Right ventricle myocardium inferior (tissue), 1 donor: ENCODE data around the gene SMYD3. TPM values are rescaled to one million over a fixed set of nuclear protein-coding genes. Genes with fewer than 3 reads are reported as not detected.

Experiments used
- ATAC-seq: fragments of 200-7000 bp; cut with Tn5 transposase; one replicate; pipeline ENCODE4 v1.9.1; 2020; ENCODE audit warnings: mild to moderate bottlenecking, moderate library complexity
- DNase-seq: peaks from one replicate; pipeline ENCODE4 v3.0.0; 2021; ENCODE audit errors: missing footprints
- intact Hi-C: fragments of 100-400 bp; cut with DNase I; formaldehyde crosslinking; loops from one replicate; pipeline ENCODE4 v1.11.0; 2022
- total RNA-seq: library from RNA; stranded (reverse); fragmentation: NEBNext Ultra II Directional; extraction: Animal tissue kit (Norgen Biotek cat#: 25700); gene quantifications from one replicate; pipeline ENCODE4 v1.2.1, GENCODE V29; 2021
- donor health status: DM: no; HTN: yes; CAD: no; lungs with severe emphysema.

SMYD3 gene
- total RNA-seq, 1 donor from 2014 or later: 8.8 TPM

DNA sequence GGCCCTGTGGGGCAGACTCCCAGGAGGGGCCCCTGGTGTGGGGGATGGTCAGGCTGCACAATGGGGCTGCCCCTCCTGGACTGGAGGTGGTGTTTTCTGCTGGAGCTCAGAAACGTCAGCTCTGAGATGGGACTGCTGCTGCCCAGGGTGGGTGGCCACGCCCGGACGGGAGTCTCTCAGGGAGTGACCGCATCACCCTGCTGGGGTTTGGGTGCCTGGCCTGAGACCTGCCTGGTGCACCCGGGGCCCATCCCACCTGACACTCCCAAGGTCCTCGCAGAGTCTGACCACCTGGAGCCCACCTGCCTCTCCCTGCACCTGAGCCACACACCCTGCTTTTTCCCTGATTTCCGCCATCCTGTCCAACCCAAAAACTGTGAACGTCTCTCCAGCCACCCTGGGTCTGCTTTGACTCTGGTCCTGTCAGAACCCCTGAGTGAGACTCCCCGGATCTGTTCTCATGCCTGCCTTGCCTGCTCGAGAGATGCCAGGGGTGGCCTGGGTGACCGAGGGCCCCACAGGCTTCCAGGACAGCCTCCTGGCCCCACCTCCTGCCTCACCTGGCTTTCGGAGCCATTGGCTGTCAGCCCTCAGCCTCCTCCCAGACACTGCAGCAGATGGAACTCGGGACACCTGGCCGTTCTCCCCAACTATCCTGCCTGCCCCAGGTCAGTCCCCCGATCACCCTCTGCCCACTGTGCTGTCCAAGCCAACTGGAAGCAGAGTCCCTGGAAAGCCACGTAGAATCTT lies 11.6 kb upstream of the SMYD3 start:
- intact Hi-C loops: no loop called here
- DNase-seq (no peak), ATAC-seq (no peak)

DNA sequence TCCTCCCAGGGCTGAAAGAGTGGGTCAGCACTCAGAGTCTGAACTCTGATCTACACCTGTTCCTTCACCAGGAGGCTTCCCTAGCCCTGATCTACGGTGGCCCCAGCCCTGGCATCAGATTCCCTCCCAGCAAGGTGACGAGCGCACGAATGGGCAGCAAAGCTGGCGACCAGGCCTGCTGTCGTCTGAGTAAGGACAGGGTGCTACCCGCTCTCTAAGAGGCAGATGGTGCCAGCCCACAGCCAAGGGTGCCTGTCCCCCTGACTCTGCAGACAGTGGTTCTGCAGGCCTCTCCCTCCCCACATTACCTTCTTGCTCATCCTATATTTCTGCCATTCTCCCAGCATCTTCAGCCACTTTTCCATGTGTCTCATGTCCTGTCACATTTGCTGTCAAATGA lies 10.3 kb upstream of the SMYD3 start:
- DNase-seq: no peak
- intact Hi-C loops: no loop called here
- no peak for ATAC-seq

DNA sequence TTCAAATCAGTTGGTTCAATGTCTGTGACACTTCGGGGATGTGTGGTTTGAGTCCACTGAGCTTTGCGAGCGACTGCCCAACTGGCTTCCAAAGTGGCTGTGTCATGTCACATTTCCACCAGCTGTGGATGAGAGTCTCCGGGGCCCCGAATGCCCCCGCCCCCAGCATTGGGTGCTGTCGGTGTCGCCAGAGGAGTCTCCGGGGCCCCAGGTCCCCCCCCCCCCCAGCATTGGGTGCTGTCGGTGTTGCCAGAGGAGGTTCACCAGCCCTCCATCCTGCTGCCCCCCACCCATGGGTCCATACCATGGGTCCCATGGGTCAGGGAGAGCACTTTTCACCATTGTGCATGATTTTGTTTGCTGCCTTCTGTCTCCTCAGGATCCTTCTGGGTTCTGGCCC lies 9.0 kb upstream of the SMYD3 start:
- DNase-seq (no peak), ATAC-seq (no peak)
- intact Hi-C loops: no loop called here

GRCh38 chr1:246515390-246516005 lies 8.4 kb upstream of the SMYD3 start:
- intact Hi-C loops: no loop called here
- ATAC-seq (no peak), DNase-seq (no peak)

GRCh38 chr1:246513619-246514343 lies 6.7 kb upstream of the SMYD3 start:
- intact Hi-C loops: no loop called here
- ATAC-seq (no peak), DNase-seq (no peak)

DNA sequence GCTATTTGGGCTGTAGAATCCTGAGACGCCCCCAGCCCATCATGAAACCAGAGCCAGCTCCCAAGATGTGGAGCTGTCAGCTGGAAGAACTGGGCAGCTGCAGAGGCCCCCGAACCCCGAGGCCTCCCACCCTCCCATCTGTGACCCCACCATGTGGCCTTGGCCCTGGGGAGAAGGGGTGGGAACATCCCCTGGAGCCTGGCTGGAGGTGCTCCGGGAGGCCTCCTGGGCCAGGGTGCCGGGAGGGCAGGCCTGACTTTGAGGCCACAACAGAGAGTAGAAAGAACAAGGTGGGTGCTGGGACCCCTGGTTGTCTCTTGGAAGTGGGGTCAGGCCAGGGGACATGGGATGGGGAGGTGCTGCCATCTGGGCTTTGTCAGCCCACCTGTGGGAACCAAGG lies 6.0 kb upstream of the SMYD3 start:
- DNase-seq (no peak), ATAC-seq (no peak)
- intact Hi-C loops: no loop called here

GRCh38 chr1:246512635-246513034 lies 5.6 kb upstream of the SMYD3 start:
- no peak for DNase-seq
- intact Hi-C loops: no loop called here
- no peak for ATAC-seq

DNA sequence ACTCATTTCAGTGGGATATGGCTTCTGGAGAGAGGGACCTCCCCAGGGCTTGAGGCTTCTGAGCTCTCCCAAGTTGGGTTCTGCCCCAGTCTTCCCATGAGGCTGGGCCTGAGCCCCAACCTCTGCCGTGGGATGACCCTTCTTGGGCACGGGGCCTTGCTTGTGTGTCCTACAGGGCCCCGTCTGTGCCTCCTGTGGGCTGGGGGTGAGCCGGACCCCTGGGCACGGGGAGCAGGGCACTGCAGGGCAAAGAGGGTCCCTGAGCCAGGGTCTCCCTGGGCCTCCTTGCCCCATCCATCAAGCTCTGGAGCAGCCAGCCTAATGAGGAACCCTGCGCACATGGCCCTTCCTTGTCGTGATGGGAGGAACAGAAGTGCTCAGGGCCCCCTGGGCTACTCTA lies 5.2 kb upstream of the SMYD3 start:
- ATAC-seq (no peak), DNase-seq (no peak)
- intact Hi-C loops: no loop called here

DNA sequence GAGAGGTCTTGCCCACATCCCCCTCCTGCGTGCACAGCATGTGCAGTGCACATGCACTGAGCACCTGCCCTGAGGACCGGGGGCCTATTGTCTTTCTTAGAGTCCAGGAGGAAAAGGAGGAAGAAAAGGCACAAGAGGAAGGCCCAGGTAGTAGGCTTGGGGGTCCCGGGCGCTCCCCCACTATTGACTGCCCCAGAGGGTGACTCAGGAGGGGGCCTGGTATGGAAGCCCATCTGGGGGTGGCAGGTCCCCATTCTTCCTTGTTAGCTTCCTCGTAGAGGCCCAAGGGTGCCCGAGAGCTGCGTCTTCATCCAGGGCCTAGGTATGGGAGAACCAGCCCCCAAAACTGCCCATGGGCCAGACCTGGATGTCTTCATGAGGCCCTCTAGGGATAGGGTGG lies 4.1 kb upstream of the SMYD3 start:
- DNase-seq: no peak
- no peak for ATAC-seq
- intact Hi-C loops: no loop called here

DNA sequence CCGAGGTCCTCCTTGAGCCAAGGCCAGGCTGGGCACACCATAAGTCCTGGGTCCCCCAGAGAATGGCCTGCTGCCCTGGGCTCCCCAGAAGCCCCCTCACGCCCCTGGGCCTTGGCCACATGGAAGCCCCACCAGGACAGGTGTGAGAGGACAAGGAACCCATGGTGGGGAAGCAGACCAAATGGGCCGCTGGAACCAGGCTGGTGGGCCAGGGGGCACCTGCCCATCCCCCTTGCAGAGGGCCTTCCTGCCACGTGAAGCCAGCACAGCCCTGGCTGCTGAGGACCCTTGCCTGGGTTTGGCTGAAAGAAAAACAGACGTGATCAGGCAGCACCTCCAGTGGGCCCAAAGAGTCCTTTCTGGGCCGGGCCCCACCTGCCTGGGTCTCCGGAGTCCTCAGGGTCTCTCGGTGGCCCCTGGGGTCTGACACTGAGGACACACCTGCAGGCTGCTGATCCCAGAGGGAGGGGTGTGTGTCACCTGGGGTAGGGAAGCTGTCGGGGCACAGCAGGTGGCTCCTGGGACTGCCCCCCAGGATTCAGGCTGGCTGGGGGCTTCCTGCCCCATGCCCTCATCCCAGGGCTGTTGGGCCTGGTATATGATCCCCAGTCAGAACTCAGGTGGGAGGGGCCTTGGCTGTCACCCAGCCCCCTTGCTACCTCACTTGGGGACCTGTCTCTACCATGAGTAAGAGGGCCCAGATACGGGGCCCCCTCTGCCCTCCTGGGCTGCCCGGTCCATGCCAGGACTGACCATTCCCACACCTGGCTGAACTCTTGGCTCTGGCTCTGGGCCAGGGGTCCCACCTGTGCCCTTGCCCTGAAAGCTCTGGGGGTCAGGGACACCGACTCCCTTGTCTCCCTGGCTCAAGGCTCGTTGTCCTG lies 3.3 kb upstream of the SMYD3 start:
- intact Hi-C loops: no loop called here
- ATAC-seq: no peak
- no peak for DNase-seq

GRCh38 chr1:246508897-246509688 lies 2.0 kb upstream of the SMYD3 start:
- ATAC-seq: no peak
- intact Hi-C loops: loop anchor here (5.0 kb wide), 1 partner anchor 243 kb away; no protein-coding TSS in a partner anchor

GRCh38 chr1:246506367-246506673 lies 759 bp downstream of the SMYD3 start:
- ATAC-seq: peak; percentile 4
- intact Hi-C loops: loop anchor here (5.0 kb wide), 1 partner anchor 246 kb away; no protein-coding TSS in a partner anchor

More at GRCh38 chr1:246508897-246509688, 2.0 kb upstream of the SMYD3 start:
- no peak for DNase-seq

DNA sequence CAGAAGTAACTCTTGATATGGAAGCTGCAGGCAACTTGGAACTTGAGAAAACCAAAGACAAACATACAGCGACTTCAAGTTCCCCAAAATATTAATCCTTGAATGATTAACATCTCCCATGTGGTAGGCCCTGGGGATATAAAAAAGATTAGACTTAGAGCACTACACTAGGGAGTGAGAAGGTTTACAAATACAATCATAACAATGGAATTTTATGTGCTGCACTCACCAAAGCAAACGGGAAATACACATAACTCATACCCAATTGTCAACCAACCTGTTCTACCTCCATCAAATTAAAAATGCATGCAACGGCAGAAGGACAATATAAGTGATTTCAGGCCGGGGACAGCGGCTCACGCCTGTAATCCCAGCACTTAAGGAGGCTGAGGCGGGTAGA lies 3.7 kb downstream of the SMYD3 start:
- intact Hi-C loops: no loop called here
- ATAC-seq (no peak), DNase-seq (no peak)

More at GRCh38 chr1:246506367-246506673, 759 bp downstream of the SMYD3 start:
- no peak for DNase-seq

DNA sequence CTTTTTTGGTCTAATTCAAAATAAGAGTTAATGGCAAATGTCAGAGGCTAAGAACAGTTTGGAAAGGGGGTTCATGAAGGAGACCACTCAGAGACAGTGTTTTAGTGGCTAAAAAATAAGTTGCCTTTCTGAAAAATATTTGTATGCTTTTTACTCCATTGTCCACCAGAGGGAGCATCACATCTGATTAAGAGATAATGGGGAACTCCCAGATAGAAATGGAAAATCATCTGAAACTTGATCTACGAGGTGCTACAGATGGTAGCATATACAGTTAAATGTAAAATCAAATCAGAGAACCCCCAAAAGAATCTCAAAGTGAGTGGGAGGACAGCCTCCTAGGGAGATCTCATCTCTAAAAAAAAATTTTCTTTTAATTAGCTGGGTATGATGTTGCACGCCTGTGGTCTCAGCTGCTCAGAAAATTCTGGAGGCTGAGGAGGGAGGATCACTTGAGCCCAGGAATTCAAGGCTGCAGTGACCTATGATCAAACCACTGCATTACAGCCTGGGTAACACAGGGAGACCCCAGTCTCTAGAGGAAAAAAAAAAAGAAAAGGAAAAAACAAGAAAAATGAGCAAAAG lies 9.7 kb downstream of the SMYD3 start:
- DNase-seq (no peak), ATAC-seq (no peak)
- intact Hi-C loops: loop anchor here (1.0 kb wide), 1 partner anchor 202 kb away; no protein-coding TSS in a partner anchor

- ATAC-seq: peak; percentile 94
- intact Hi-C loops: loop anchor here (2.0 kb wide), 2 partner anchors 480 to 1414 kb away; no protein-coding TSS in a partner anchor
- DNase-seq: no peak
These were observed 14.4 kb downstream of the SMYD3 start for GRCh38 chr1:246492611-246493245.

DNA sequence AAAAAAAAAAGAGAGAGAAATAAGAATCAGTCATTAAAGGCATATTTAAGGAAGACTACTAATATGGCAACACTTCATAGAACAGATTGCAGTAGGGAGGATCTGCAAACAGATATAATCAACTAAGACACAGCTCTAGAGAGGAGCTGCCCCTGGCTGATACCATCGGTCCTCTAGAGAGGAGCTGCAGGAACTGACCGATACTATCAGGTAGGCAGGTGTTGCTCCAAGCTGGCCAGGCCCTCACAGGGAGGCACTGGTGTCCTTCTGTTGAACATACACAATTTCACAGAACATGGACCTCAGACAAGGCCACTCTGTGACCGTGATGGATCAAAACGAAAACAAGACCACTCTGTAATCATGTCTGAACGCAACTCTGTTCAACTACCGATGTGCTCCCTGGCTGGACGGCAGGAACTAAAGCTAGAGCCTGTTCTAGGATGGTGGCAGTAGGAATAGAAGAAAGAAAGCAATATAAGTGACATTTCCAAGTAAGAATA lies 15.5 kb downstream of the SMYD3 start:
- intact Hi-C loops: loop anchor here (2.0 kb wide), 2 partner anchors 479 to 1413 kb away; no protein-coding TSS in a partner anchor
- ATAC-seq (no peak), DNase-seq (no peak)

- ATAC-seq (no peak), DNase-seq (no peak)
- intact Hi-C loops: no loop called here
These were observed 18.4 kb downstream of the SMYD3 start for GRCh38 chr1:246488674-246489073.
